GM10266 (cell line): ENCODE results near the gene UFD1.

Experiments used
- DNase-seq: peaks from one replicate; pipeline ENCODE4 v3.0.0; 2012; ENCODE audit errors: extremely low spot score
- CTCF ChIP-seq: IDR thresholded peaks from 2 replicates; pipeline ENCODE4 v1.5.1; 2012; ENCODE audit warnings: mild to moderate bottlenecking, low read depth; ENCODE audit not compliant: control insufficient read depth, insufficient read depth; ENCODE audit errors: missing control alignments

UFD1 gene

GRCh38 chr22:19525116-19525660 lies 46.2 kb upstream of the UFD1 start:
- DNase-seq = no peak
- TF ChIP-seq CTCF = no peak

GRCh38 chr22:19524170-19525115 lies 45.5 kb upstream of the UFD1 start, which contains the start of gene CLDN5:
Gene CLDN5, minus strand, starts transcription at chr22:19524410. Its CDS starts 155 bp downstream, at chr22:19524255.
- no peak for TF ChIP-seq CTCF
- peak; percentile 43 for DNase-seq

- no peak for TF ChIP-seq CTCF
- DNase-seq = no peak
Measured at GRCh38 chr22:19523240-19524169, 44.5 kb upstream of the UFD1 start.

GRCh38 chr22:19522881-19523239 lies 43.9 kb upstream of the UFD1 start:
- DNase-seq = no peak
- no peak for TF ChIP-seq CTCF

GRCh38 chr22:19522190-19522880 lies 43.3 kb upstream of the UFD1 start:
- DNase-seq = no peak

More at GRCh38 chr22:19522190-19522880, 43.3 kb upstream of the UFD1 start:
- no peak for TF ChIP-seq CTCF
